NK-92 treated with Interleukin-12 subunit alpha and Interleukin-12 subunit beta, amount 100 ng/mL, for 24 hours (cell line): ENCODE data around the gene TOMM22.

Source experiments
- DNase-seq: peaks from one replicate; lab custom pipeline; 2025; lab: John Stamatoyannopoulos, UW

TOMM22 gene

GRCh38 chr22:38734421-38735100 lies 52.8 kb downstream of the TOMM22 start:
- no peak for DNase-seq
